ENCODE measurements around the gene ADARB2.
"Not testable (repeated sequence)": the region's sequence is repeated elsewhere in the genome, so short reads cannot be mapped to it uniquely, and the experiment has no call there.

The ADARB2 gene

GRCh38 chr10:1360011-1360557, 377.2 kb downstream of the ADARB2 start:
- no peak for DNase-seq

- no peak for DNase-seq
These were observed 377.7 kb downstream of the ADARB2 start for GRCh38 chr10:1359626-1359955.

GRCh38 chr10:1358860-1359625, 378.3 kb downstream of the ADARB2 start:
- DNase-seq = no peak

- DNase-seq = no peak
These were observed 379.2 kb downstream of the ADARB2 start for GRCh38 chr10:1358147-1358546.

GRCh38 chr10:1356349-1356748, 381.0 kb downstream of the ADARB2 start:
- DNase-seq = no peak

- no peak for DNase-seq
These were observed 382.3 kb downstream of the ADARB2 start for GRCh38 chr10:1354809-1355710.

GRCh38 chr10:1352296-1352695, 385.0 kb downstream of the ADARB2 start:
- DNase-seq = not testable (repeated sequence)

- DNase-seq = no peak
These were observed 388.6 kb downstream of the ADARB2 start for GRCh38 chr10:1348773-1349050.

- no peak for DNase-seq
These were observed 389.2 kb downstream of the ADARB2 start for GRCh38 chr10:1347962-1348772.

- DNase-seq = no peak
These were observed 389.8 kb downstream of the ADARB2 start for GRCh38 chr10:1347525-1347924.

GRCh38 chr10:1346201-1346600, 391.1 kb downstream of the ADARB2 start:
- no peak for DNase-seq

- DNase-seq = no peak
These were observed 392.0 kb downstream of the ADARB2 start for GRCh38 chr10:1345368-1345767.

- DNase-seq = no peak
These were observed 392.5 kb downstream of the ADARB2 start for GRCh38 chr10:1344846-1345245.

- DNase-seq = no peak
These were observed 392.9 kb downstream of the ADARB2 start for GRCh38 chr10:1344408-1344807.

GRCh38 chr10:1343176-1343575, 394.1 kb downstream of the ADARB2 start:
- DNase-seq = no peak

GRCh38 chr10:1341052-1341451, 396.3 kb downstream of the ADARB2 start:
- not testable (repeated sequence) for DNase-seq

- no peak for DNase-seq
These were observed 397.9 kb downstream of the ADARB2 start for GRCh38 chr10:1339396-1339795.

GRCh38 chr10:1335642-1336041, 401.7 kb downstream of the ADARB2 start:
- no peak for DNase-seq

GRCh38 chr10:1333981-1334380, 403.3 kb downstream of the ADARB2 start:
- DNase-seq = no peak

GRCh38 chr10:1331560-1331959, 405.8 kb downstream of the ADARB2 start:
- DNase-seq = no peak

- DNase-seq = no peak
These were observed 407.7 kb downstream of the ADARB2 start for GRCh38 chr10:1329622-1330021.

GRCh38 chr10:1328981-1329614, 408.2 kb downstream of the ADARB2 start:
- no peak for DNase-seq
